GM19035 (cell line): ENCODE results near the gene SLC22A16.
"Not testable (repeated sequence)": the region's sequence is repeated elsewhere in the genome, so short reads cannot be mapped to it uniquely, and the experiment has no call there.

Experiments used
- ATAC-seq: cut with Tn5 transposase; IDR thresholded peaks from one replicate; pipeline ENCODE4 v1.9.1; 2021; ENCODE audit not compliant: unreplicated experiment

SLC22A16 gene

GRCh38 chr6:110476046-110476849, at the start of gene SLC22A16:
SLC22A16 (minus strand) TSS chr6:110476613; CDS start chr6:110476574, 39 bp downstream.
- ATAC-seq, result no peak

GRCh38 chr6:110525001-110525400, 48.6 kb upstream of the SLC22A16 start:
- no peak for ATAC-seq

GRCh38 chr6:110524305-110524704, 47.9 kb upstream of the SLC22A16 start:
- no peak for ATAC-seq

- no peak for ATAC-seq
Measured at GRCh38 chr6:110523451-110524021, 47.1 kb upstream of the SLC22A16 start.

- no peak for ATAC-seq
Measured at GRCh38 chr6:110522427-110522826, 46.0 kb upstream of the SLC22A16 start.

- ATAC-seq, result no peak
Measured at GRCh38 chr6:110520992-110521543, 44.7 kb upstream of the SLC22A16 start.

GRCh38 chr6:110520209-110520965, 44.0 kb upstream of the SLC22A16 start:
- ATAC-seq, result no peak

- ATAC-seq, result no peak
Measured at GRCh38 chr6:110517601-110518281, 41.3 kb upstream of the SLC22A16 start.

GRCh38 chr6:110517034-110517433, 40.6 kb upstream of the SLC22A16 start:
- ATAC-seq, result no peak

- ATAC-seq, result no peak
Measured at GRCh38 chr6:110514818-110515217, 38.4 kb upstream of the SLC22A16 start.

- no peak for ATAC-seq
Measured at GRCh38 chr6:110512991-110513390, 36.6 kb upstream of the SLC22A16 start.

GRCh38 chr6:110512549-110512948, 36.1 kb upstream of the SLC22A16 start:
- not testable (repeated sequence) for ATAC-seq

- no peak for ATAC-seq
Measured at GRCh38 chr6:110511401-110511800, 35.0 kb upstream of the SLC22A16 start.

GRCh38 chr6:110509617-110510241, 33.3 kb upstream of the SLC22A16 start:
- no peak for ATAC-seq

- ATAC-seq, result not testable (repeated sequence)
Measured at GRCh38 chr6:110504891-110505290, 28.5 kb upstream of the SLC22A16 start.

- ATAC-seq, result no peak
Measured at GRCh38 chr6:110495949-110496348, 19.5 kb upstream of the SLC22A16 start.

GRCh38 chr6:110493253-110493800, 16.9 kb upstream of the SLC22A16 start:
- no peak for ATAC-seq

- ATAC-seq, result no peak
Measured at GRCh38 chr6:110492584-110492983, 16.2 kb upstream of the SLC22A16 start.

GRCh38 chr6:110491644-110492317, 15.4 kb upstream of the SLC22A16 start:
- ATAC-seq, result no peak

GRCh38 chr6:110491299-110491643, 14.9 kb upstream of the SLC22A16 start:
- no peak for ATAC-seq
